Naive thymus-derived CD4-positive, alpha-beta T cell (primary cell): Measurements from ENCODE around the gene BTG4. TPM values are rescaled to one million over a fixed set of nuclear protein-coding genes. Genes with fewer than 3 reads are reported as not detected.

Experiments
- ATAC-seq: fragments of 150-1000 bp; cut with Tn5 transposase; 2 replicates; pipeline ENCODE4 v1.10.0; 2021; ENCODE audit warnings: mild to moderate bottlenecking, moderate library complexity
- CTCF ChIA-PET: fragments of 350-600 bp; sonication (Branson Sonifier 250); formaldehyde crosslinking; loops from one replicate; lab custom pipeline; 2021; ENCODE audit warnings: antibody characterized with exemption; lab: Charles Lee
- POLR2A ChIA-PET: fragments of 350-600 bp; sonication (Branson Sonifier 250); formaldehyde crosslinking; loops from one replicate; lab custom pipeline; 2021; ENCODE audit warnings: antibody characterized with exemption, inconsistent platforms; lab: Charles Lee
- DNase-seq, 9 donors: peaks; one replicate each; pipeline versions ENCODE4 v3.0.0 to v3.0.0-alpha.2; 2020 to 2022; ENCODE audit warnings: mixed read lengths in 1 of 9
- H3K27ac ChIP-seq: one replicate; pipeline ENCODE4 v1.7.0; 2013; ENCODE audit warnings: mild to moderate bottlenecking, low read depth, low read length, moderate library complexity
- H3K27me3 ChIP-seq, 2 donors: one replicate each; pipeline ENCODE4 v1.7.0; 2013; ENCODE audit warnings: low read length in 2 of 2, mild to moderate bottlenecking in 2 of 2, moderate library complexity in 2 of 2; ENCODE audit not compliant: control insufficient read depth in 2 of 2, insufficient read depth in 2 of 2
- H3K36me3 ChIP-seq, 3 experiments: 1 replicate in 2 of 3; 2 replicates in 1 of 3; pipeline ENCODE4 v1.7.0; 2013; ENCODE audit warnings: low read length in 3 of 3, mild to moderate bottlenecking in 3 of 3, moderate library complexity in 1 of 3; ENCODE audit not compliant: insufficient read depth in 3 of 3, control insufficient read depth in 2 of 3
- H3K4me1 ChIP-seq, 2 donors: one replicate each; pipeline ENCODE4 v1.7.0; 2013; ENCODE audit warnings: low read length in 2 of 2, mild to moderate bottlenecking in 2 of 2, moderate library complexity in 1 of 2; ENCODE audit not compliant: control insufficient read depth in 2 of 2, insufficient read depth in 2 of 2
- H3K4me3 ChIP-seq: 2 replicates; pipeline ENCODE4 v1.7.0; 2013; ENCODE audit warnings: mild to moderate bottlenecking, low read length
- H3K9me3 ChIP-seq, 3 experiments: 1 replicate in 2 of 3; 2 replicates in 1 of 3; pipeline ENCODE4 v1.7.0; 2013; ENCODE audit warnings: low read length in 3 of 3; ENCODE audit not compliant: control insufficient read depth in 2 of 3
- H3K27ac Mint-ChIP-seq, 9 donors: one replicate each; pipeline ENCODE4 v1.8.0; 2020 to 2022; ENCODE audit warnings: mixed read lengths in 9 of 9, mild to moderate bottlenecking in 8 of 9, moderate library complexity in 5 of 9, inconsistent platforms in 2 of 9
- H3K27me3 Mint-ChIP-seq, 5 donors: one replicate each; pipeline ENCODE4 v1.8.0; 2021 to 2022; ENCODE audit warnings: mixed read lengths in 5 of 5, mild to moderate bottlenecking in 1 of 5
- H3K36me3 Mint-ChIP-seq, 5 donors: one replicate each; pipeline ENCODE4 v1.8.0; 2020 to 2022; ENCODE audit warnings: mixed read lengths in 5 of 5, mild to moderate bottlenecking in 3 of 5, inconsistent platforms in 1 of 5
- H3K4me1 Mint-ChIP-seq, 7 donors: one replicate each; pipeline ENCODE4 v1.8.0; 2020 to 2022; ENCODE audit warnings: mixed read lengths in 7 of 7, mild to moderate bottlenecking in 3 of 7, inconsistent platforms in 1 of 7
- H3K4me3 Mint-ChIP-seq, 10 donors: one replicate each; pipeline ENCODE4 v1.8.0; 2020 to 2022; ENCODE audit warnings: mild to moderate bottlenecking in 10 of 10, mixed read lengths in 10 of 10, moderate library complexity in 6 of 10, inconsistent platforms in 2 of 10
- H3K9me3 Mint-ChIP-seq, 11 donors: one replicate each; pipeline ENCODE4 v1.8.0; 2020 to 2022; ENCODE audit warnings: mixed read lengths in 11 of 11, mild to moderate bottlenecking in 4 of 11, inconsistent platforms in 1 of 11, moderate library complexity in 1 of 11
- intact Hi-C, 2 donors: fragments of 100-400 bp; cut with micrococcal nuclease; formaldehyde crosslinking; loops; one replicate each; pipeline ENCODE4 v1.15.1; 2023
- polyA plus RNA-seq, 2 donors: library from polyadenylated mRNA; unstranded; fragments of 300-500 nt; fragmentation: Illumina TruSeq; gene quantifications; one replicate each; pipeline ENCODE4 v1.2.3, GENCODE V29; 2021
- total RNA-seq, 6 experiments: library from RNA in 5 of 6; stranded (reverse) in 5 of 6; gene quantifications; 1 replicate in 5 of 6; 2 replicates in 1 of 6; pipeline ENCODE4 v1.2.3 and lab custom pipeline; 2021 to 2026

BTG4 gene
- total and polyA plus RNA-seq, 7 experiments from 2014 or later = not detected

GRCh38 chr11:111461460-111462235, 50.5 kb downstream of the BTG4 start:
- no peak overlapping the region for H3K27ac ChIP-seq
- no peaks in the 10 kb centered on the region for H3K36me3 ChIP-seq
- intact Hi-C loops = no loop called here
- Mint-ChIP-seq H3K27ac (no peak overlapping the region), H3K36me3 (no peaks in the 10 kb centered on the region), H3K27me3 (peaks cover 0 to 41% (median 25%) of the 10 kb centered on the region in 5 donors), H3K9me3 (no peaks in the 10 kb centered on the region), H3K4me3 (no peak overlapping the region), H3K4me1 (peaks cover 0 to 4% (median 0%) of the 10 kb centered on the region in 7 donors)
- CTCF ChIA-PET = interaction anchor here (0.5 kb wide), 1 partner anchor 1214 kb away, joined by 3 read pairs; no protein-coding TSS in a partner anchor
- H3K4me1 ChIP-seq = no peaks in the 10 kb centered on the region
- peaks cover 0 to 1% of the 10 kb centered on the region in 2 donors for H3K27me3 ChIP-seq
- DNase-seq (no peak), ATAC-seq (no peak)
- H3K9me3 ChIP-seq = no peaks in the 10 kb centered on the region
- no peak overlapping the region for H3K4me3 ChIP-seq
- POLR2A ChIA-PET = no interaction called here

- H3K4me1 ChIP-seq = no peaks in the 10 kb centered on the region
- ATAC-seq (no peak), DNase-seq (no peak)
- no peaks in the 10 kb centered on the region for H3K27me3 ChIP-seq
- no peaks in the 10 kb centered on the region for H3K36me3 ChIP-seq
- no peak overlapping the region for H3K4me3 ChIP-seq
- ChIA-PET CTCF (interaction anchor here (0.5 to 1.0 kb wide), 2 partner anchors 14 to 1213 kb away, joined by 3 read pairs; no protein-coding TSS in a partner anchor), POLR2A (interaction anchor here (0.6 kb wide), 1 partner anchor 207 kb away, joined by 3 read pairs; no protein-coding TSS in a partner anchor)
- H3K27ac Mint-ChIP-seq = no peak overlapping the region
- intact Hi-C loops = no loop called here
- peaks cover 0 to 37% (median 25%) of the 10 kb centered on the region in 5 donors for H3K27me3 Mint-ChIP-seq
- H3K9me3 Mint-ChIP-seq = no peaks in the 10 kb centered on the region
- H3K4me1 Mint-ChIP-seq = peaks cover 0 to 4% (median 0%) of the 10 kb centered on the region in 7 donors
- H3K9me3 ChIP-seq = no peaks in the 10 kb centered on the region
- no peak overlapping the region for H3K4me3 Mint-ChIP-seq
- H3K36me3 Mint-ChIP-seq = no peaks in the 10 kb centered on the region
- no peak overlapping the region for H3K27ac ChIP-seq
Measured at GRCh38 chr11:111460856-111461255, 51.3 kb downstream of the BTG4 start.

GRCh38 chr11:111460340-111460739, 51.8 kb downstream of the BTG4 start:
- Mint-ChIP-seq H3K4me1 (peaks cover 0 to 4% (median 0%) of the 10 kb centered on the region in 7 donors), H3K9me3 (no peaks in the 10 kb centered on the region), H3K27ac (no peak overlapping the region), H3K36me3 (no peaks in the 10 kb centered on the region), H3K27me3 (peaks cover 0 to 37% (median 25%) of the 10 kb centered on the region in 5 donors), H3K4me3 (no peak overlapping the region)
- H3K4me1 ChIP-seq = no peaks in the 10 kb centered on the region
- no peak for ATAC-seq
- H3K27me3 ChIP-seq = no peaks in the 10 kb centered on the region
- ChIA-PET CTCF (interaction anchor here (1.0 kb wide), 1 partner anchor 13 kb away, joined by 3 read pairs; no protein-coding TSS in a partner anchor), POLR2A (interaction anchor here (0.6 kb wide), 1 partner anchor 207 kb away, joined by 3 read pairs; no protein-coding TSS in a partner anchor)
- H3K4me3 ChIP-seq = no peak overlapping the region
- intact Hi-C loops = no loop called here
- H3K27ac ChIP-seq = no peak overlapping the region
- H3K9me3 ChIP-seq = no peaks in the 10 kb centered on the region
- no peak for DNase-seq
- no peaks in the 10 kb centered on the region for H3K36me3 ChIP-seq

- no peaks in the 10 kb centered on the region for H3K9me3 ChIP-seq
- DNase-seq (no peak), ATAC-seq (no peak)
- H3K27ac Mint-ChIP-seq = no peak overlapping the region
- H3K36me3 ChIP-seq = no peaks in the 10 kb centered on the region
- ChIA-PET POLR2A (no interaction called here), CTCF (interaction anchor here (1.0 kb wide), 1 partner anchor 13 kb away, joined by 3 read pairs; no protein-coding TSS in a partner anchor)
- H3K36me3 Mint-ChIP-seq = no peaks in the 10 kb centered on the region
- H3K4me1 ChIP-seq = no peaks in the 10 kb centered on the region
- no peak overlapping the region for H3K4me3 Mint-ChIP-seq
- H3K4me1 Mint-ChIP-seq = peaks cover 0 to 5% (median 0%) of the 10 kb centered on the region in 7 donors
- no peaks in the 10 kb centered on the region for H3K9me3 Mint-ChIP-seq
- peaks cover 0 to 36% (median 20%) of the 10 kb centered on the region in 5 donors for H3K27me3 Mint-ChIP-seq
- H3K4me3 ChIP-seq = no peak overlapping the region
- intact Hi-C loops = no loop called here
- H3K27ac ChIP-seq = no peak overlapping the region
- H3K27me3 ChIP-seq = no peaks in the 10 kb centered on the region
Measured at GRCh38 chr11:111459506-111460270, 52.5 kb downstream of the BTG4 start.

- CTCF ChIA-PET = no interaction called here
- H3K4me3 Mint-ChIP-seq = no peak overlapping the region
- no peak for ATAC-seq
- no peaks in the 10 kb centered on the region for H3K36me3 Mint-ChIP-seq
- POLR2A ChIA-PET = no interaction called here
- no peaks in the 10 kb centered on the region for H3K36me3 ChIP-seq
- intact Hi-C loops = no loop called here
- peaks cover 0 to 31% (median 19%) of the 10 kb centered on the region in 5 donors for H3K27me3 Mint-ChIP-seq
- no peak overlapping the region for H3K4me3 ChIP-seq
- H3K9me3 ChIP-seq = no peaks in the 10 kb centered on the region
- no peaks in the 10 kb centered on the region for H3K27me3 ChIP-seq
- no peak for DNase-seq
- H3K27ac Mint-ChIP-seq = no peak overlapping the region
- no peak overlapping the region for H3K27ac ChIP-seq
- no peaks in the 10 kb centered on the region for H3K9me3 Mint-ChIP-seq
- H3K4me1 Mint-ChIP-seq = peaks cover 0 to 5% (median 0%) of the 10 kb centered on the region in 7 donors
- H3K4me1 ChIP-seq = no peaks in the 10 kb centered on the region
Measured at GRCh38 chr11:111457731-111458368, 54.3 kb downstream of the BTG4 start.

GRCh38 chr11:111456859-111457730, 55.1 kb downstream of the BTG4 start:
- Mint-ChIP-seq H3K27ac (no peak overlapping the region), H3K4me3 (no peak overlapping the region), H3K4me1 (peaks cover 0 to 5% (median 0%) of the 10 kb centered on the region in 7 donors), H3K36me3 (no peaks in the 10 kb centered on the region), H3K9me3 (no peaks in the 10 kb centered on the region), H3K27me3 (peaks cover 0 to 27% (median 19%) of the 10 kb centered on the region in 5 donors)
- Histone ChIP-seq H3K9me3 (no peaks in the 10 kb centered on the region), H3K27me3 (no peaks in the 10 kb centered on the region), H3K36me3 (no peaks in the 10 kb centered on the region), H3K27ac (no peak overlapping the region), H3K4me3 (no peak overlapping the region), H3K4me1 (no peaks in the 10 kb centered on the region)
- ATAC-seq (no peak), DNase-seq (no peak)
- ChIA-PET CTCF (no interaction called here), POLR2A (no interaction called here)
- intact Hi-C loops = no loop called here
